SK-MEL-5 (cell line): ENCODE results near the gene ERFE. TPM values are rescaled to one million over a fixed set of nuclear protein-coding genes. Genes with fewer than 3 reads are reported as not detected.

ENCODE experiments used
- DNase-seq: peaks from one replicate; pipeline ENCODE4 v3.0.0-alpha.2; 2016; ENCODE audit warnings: low read depth, low spot score
- in situ Hi-C: cut with HindIII; loops from 2 replicates; pipeline ENCODE4 v1.10.0; 2016; ENCODE audit warnings: low sequenced_read_pairs, high pct_unique_total_duplicates, low pct_unique_long_range_greater_than_20kb
- total RNA-seq: library from RNA; depleted of rRNA; stranded (reverse); fragments of >200 nt; shearing (Covaris generic); gene quantifications from 2 replicates; pipeline ENCODE4 v1.2.3, GENCODE V29; 2014

ERFE gene
- total RNA-seq, 1 experiment from 2014 or later: 29.3 TPM

DNA sequence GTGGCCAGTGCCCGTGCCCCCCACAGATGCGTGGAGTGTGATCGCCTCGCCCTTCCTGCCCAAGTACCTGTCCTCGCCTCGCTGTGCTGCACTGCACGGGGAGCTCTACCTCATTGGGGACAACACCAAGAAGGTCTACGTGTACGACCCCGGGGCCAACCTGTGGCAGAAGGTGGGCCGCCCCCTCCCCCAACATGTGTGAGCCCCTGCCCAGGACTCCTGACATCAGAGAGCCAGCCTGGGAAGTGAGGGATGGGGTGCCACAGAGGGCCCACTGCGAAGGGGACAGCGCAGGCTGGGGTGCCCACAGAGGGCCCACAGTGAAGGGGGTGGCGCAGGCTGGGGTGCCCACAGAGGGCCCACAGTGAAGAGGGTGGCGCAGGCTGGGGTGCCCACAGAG is 9.8 kb upstream of the ERFE start:
- DNase-seq: no peak
- in situ Hi-C loops: no loop called here

GRCh38 chr2:238149841-238150572 is 8.8 kb upstream of the ERFE start:
- in situ Hi-C loops: no loop called here
- no peak for DNase-seq

DNA sequence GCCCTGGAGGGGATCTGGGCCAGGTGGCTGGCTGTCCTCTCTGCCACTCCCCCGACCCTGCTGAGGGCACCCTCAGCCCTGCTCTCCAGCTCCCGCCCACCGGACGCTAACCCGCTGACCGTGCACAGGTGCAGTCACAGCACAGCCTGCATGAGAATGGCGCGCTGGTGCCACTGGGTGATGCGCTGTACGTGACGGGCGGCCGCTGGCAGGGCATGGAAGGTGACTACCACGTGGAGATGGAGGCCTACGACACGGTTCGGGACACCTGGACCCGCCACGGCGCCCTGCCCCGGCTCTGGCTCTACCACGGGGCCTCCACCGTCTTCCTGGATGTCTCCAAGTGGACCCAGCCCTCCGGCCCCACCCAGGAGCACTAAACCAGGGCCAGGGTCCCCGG is 8.1 kb upstream of the ERFE start:
- DNase-seq: no peak
- in situ Hi-C loops: no loop called here

- in situ Hi-C loops: no loop called here
- no peak for DNase-seq
Measured at GRCh38 chr2:238151205-238151604, 7.6 kb upstream of the ERFE start.

GRCh38 chr2:238151628-238152235 is 7.0 kb upstream of the ERFE start:
- DNase-seq: no peak
- in situ Hi-C loops: no loop called here

DNA sequence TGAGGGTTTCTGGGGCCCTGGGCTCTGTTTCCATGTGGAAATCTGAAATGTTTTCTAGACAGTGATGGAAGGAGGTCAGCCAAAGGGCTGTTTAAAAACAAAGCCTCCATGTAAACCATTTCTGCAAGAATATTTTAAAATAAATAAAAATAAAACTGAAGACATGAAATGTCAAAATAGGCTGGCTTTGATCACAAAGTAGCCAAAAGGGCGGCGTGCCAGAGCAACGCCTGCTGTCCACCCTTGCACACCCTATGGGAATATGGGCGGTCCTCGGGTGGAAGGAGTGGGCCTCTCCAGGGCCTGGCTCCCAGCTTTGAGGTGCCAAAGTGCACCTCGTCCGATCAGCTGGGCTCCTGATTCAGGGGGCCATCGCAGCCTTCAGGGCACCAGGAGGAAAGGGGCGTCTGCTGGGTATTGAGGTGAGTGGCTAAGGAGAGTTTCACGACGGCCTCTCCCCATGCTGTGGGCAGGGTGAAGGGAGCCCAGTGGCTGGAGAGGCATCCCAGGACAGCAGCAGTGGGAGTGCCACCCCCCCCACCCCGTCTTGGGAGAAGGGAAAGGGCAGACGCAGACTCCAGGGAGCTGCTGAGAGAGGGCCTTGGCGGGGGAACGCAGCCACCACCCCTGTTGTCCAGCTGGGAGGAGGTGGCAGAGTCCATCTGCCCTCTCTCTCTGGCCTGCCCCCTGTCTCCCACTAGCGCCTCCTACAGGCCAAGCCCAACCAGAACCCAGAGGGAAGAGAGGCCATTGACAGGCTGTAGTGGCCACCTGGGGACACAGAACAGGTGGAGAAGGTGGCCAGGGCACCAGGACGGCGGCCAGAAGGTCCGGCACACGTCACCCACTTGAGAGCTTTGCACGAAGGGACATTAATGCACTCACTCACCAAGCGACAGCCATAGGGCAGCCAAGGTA is 5.7 kb upstream of the ERFE start:
- in situ Hi-C loops: no loop called here

DNA sequence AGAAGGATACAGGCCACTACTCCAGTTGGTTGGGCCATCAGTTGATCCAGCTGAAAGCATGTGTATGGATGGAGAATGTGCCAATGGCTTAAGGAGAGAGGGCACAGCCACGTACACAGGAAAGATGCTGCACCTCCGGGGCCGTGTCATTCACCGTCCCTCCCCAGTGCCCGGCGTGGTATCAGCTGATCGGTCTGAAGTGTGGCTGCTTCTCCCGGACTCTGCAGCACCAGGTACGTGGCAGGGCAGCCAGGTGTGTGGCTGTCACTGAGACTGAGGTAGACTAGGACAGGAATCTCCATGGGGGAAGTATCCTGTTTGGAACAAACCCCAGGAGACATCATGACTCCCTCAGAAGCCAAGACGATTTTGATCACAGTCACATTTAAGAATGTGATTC is 4.2 kb upstream of the ERFE start:
- in situ Hi-C loops: no loop called here
- no peak for DNase-seq

More for the DNA sequence above, 5.7 kb upstream of the ERFE start:
- no peak for DNase-seq

DNA sequence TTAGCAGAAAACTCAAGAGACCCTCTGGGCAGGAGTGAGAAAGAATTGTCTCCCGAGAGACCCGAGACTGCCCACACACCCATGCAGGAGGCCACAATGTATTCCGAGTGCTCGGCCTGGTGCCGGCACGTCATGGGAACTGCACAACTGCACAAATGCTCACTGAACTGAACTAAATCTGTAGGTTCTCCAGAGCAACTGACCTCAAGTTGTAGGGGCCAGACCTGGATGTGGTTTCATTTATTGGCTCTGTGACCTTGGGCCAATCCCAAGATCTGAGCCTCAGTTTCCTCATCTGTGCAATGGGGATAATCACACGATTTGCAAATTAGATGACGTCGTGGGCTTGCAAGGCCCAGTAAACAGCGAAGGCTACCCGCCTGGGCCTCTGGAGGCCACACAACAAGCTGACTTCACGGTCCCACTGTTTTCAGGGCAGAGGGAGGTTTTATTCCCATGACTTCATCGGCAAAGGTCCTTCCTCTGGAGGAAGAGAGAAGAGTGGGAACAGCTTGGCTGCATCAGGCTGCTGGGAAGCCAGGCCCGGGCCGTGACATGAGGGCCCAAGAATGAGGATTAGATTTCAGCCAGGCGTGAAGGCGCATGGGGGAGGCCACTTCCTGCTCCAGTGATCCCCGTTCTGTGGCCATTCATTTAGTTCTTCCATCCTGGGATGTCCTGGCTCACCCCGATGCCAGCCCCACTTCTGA is 3.6 kb upstream of the ERFE start:
- in situ Hi-C loops: no loop called here
- no peak for DNase-seq

DNA sequence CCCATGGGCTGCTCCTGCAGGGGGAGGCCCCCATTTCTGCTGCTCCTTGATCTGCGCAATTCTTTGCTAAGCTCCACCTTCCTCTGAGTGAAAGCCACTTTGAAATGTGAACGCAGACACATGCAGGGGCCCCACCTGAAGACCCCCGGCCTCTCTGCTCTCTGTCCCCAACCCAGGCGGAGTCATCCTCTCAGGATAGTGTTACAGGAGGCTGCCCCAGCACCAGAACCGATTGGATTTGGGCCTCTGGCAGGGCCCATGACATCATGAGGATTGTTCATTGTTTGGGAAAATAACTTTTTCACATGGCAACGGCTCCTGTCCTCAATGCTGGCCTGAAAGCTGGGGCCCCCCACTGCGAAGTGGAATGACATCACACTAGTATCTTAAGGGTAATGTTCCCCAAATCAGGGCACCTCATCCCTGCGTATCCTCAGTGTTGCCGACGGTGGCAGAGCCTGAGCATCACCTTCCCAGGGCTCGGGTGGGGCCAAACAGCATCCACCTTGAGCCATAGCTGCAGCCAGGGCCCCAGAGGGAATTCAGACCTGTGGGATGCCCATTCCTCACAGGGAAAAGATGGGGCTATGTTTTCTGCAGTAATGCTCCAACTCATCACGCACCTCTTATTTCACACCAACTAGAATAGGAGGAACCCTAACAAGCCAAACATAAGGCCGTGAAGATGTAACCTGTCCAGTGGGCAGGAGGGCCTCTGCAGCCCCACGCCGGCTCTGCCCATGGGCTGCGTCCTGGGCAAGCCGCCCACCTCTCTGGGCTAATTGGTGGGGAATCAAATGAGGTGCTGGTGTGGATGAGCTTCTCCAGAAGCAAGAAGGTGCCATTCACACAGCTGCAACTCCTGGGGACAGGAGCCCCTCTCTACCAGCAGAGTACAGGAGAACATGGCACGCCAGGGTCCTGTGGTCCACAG is 2.7 kb upstream of the ERFE start:
- DNase-seq: no peak
- in situ Hi-C loops: no loop called here

- in situ Hi-C loops: no loop called here
Measured at GRCh38 chr2:238157506-238158017, 1.2 kb upstream of the ERFE start.

DNA sequence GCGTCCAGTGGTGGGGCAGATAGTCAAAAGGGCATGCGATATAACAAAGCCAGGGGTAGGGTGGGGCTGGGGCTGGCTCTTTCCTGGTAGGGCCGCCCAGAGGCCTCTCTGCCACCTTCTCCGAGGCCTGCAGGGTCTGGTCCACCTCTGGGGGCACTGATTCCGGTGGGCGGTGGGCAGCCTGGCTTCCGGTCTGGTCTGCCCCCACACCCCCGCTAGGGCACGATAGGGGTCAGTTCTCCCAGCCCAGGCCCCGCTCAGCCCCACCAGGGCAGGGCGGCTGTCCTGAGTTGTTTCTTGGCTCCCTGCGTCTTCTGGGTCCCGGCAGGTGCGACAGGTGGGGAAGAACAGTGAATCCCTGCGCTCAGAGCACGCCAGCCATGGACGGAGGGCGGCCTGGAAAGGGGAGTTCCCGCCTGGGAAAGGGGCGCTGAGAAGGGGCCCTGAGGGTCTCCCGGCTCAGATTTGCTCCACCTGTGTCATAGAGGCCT is 707 bp upstream of the ERFE start:
- in situ Hi-C loops: no loop called here
- no peak for DNase-seq

More at GRCh38 chr2:238157506-238158017, 1.2 kb upstream of the ERFE start:
- no peak for DNase-seq

DNA sequence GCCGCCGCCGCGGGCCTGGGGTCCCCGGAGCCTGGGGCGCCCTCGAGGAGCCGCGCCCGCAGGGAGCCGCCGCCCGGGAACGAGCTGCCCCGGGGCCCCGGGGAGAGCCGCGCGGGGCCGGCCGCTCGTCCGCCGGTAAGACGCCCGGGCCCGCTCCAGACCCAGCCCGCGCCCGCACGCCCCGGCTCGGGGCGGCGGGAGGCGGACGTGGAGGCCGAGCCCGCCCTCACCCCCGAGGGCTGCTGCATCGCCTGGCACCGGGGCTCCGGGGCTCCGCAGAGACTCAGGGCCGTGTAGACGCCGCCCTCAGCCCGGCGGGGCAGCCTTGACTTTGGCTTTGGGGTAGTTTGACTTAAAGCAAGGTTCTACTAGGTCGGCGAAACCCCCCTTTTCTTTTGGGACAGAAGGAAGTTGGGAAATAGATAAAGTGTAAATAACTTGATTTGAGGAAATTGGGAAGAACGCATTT is 335 bp downstream of the ERFE start:
- DNase-seq: no peak
- in situ Hi-C loops: no loop called here

- in situ Hi-C loops: no loop called here
- DNase-seq: no peak
Measured at GRCh38 chr2:238159661-238160205, 963 bp downstream of the ERFE start.

GRCh38 chr2:238160206-238161129 is 1.7 kb downstream of the ERFE start:
- DNase-seq: no peak

GRCh38 chr2:238161291-238162051 is 2.7 kb downstream of the ERFE start:
- DNase-seq: no peak
- in situ Hi-C loops: no loop called here

More at GRCh38 chr2:238160206-238161129, 1.7 kb downstream of the ERFE start:
- in situ Hi-C loops: no loop called here
